Measurements from ENCODE around the gene INVS. TPM values are rescaled to one million over a fixed set of nuclear protein-coding genes. Genes with fewer than 3 reads are reported as not detected.

INVS gene
- total RNA-seq, 1 experiment from 2014 or later, result 21.1 TPM

DNA sequence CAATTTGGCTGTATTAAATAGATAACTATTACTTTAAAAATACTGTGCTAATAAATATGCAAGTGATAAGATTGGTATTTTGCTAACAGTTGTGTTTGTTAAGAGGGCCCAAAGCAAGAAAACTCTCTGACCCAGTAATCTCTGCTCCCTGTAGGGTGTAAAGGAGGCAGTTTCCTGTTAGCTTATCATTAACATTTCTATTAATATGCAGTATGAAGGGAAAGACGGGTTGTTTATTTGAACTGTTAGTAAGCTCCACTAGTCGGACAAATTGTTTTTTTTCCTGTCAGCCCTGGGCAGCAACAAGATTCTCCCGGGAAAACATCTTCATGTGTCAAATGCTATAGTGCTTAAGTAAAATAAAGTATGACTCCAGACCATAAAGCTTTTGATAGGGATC lies 35.9 kb upstream of the INVS start:
- no peak overlapping the region for H3K4me2 ChIP-seq (ENCODE audit: low read length)
- CTCF ChIA-PET, result no interaction called here
- BruUV-seq (replicated peaks), result no TSS peak

More for the DNA sequence above, 35.9 kb upstream of the INVS start:
- Histone ChIP-seq H4K20me1 (ENCODE audit: insufficient read depth) (no peaks in the 10 kb centered on the region; the same call in 1 of the 2 replicates), H3K9me3 (ENCODE audit: control insufficient read depth in 1 of 2, insufficient read depth in 1 of 2, low read depth in 1 of 2, low read length in 2 of 2) (no peaks in the 10 kb centered on the region), H2AFZ (ENCODE audit: low read depth, low read length, poor library complexity, severe bottlenecking) (no peak overlapping the region), H3K4me3 (replicated peaks in 1 of 2; ENCODE audit: low read depth in 1 of 2, low read length in 2 of 2) (no peak overlapping the region), H3K27me3 (ENCODE audit: insufficient read depth, low read length) (no peaks in the 10 kb centered on the region), H3K9me2 (ENCODE audit: insufficient read depth) (no peaks in the 10 kb centered on the region), H3K27ac (ENCODE audit: low read depth, low read length) (no peak overlapping the region), H3K36me3 (ENCODE audit: control insufficient read depth in 1 of 2, insufficient read depth in 2 of 2, low read length in 2 of 2) (no peaks in the 10 kb centered on the region), H3K79me2 (ENCODE audit: insufficient read depth, low read length) (peaks cover 11% of the 10 kb centered on the region; the same call in 1 of the 2 replicates), H3K9ac (ENCODE audit: low read length) (no peak overlapping the region), H3K4me1 (ENCODE audit: control insufficient read depth in 1 of 2, insufficient read depth in 2 of 2, low read length in 2 of 2) (no peaks in the 10 kb centered on the region)
- no peak for DNase-seq (ENCODE audit: low read depth, low spot score)
- ChIA-PET POLR2A (no interaction called here), RAD21 (ENCODE audit: low non-redundant PET in 1 of 2, low total read pairs in 2 of 2, uncharacterized antibody in 2 of 2, unreplicated experiment in 2 of 2) (no interaction called here)
- intact Hi-C loops (cut with micrococcal nuclease), result no loop called here
- ATAC-seq, result no peak
- no peak for TF ChIP-seq YY1 (IDR thresholded peaks at IDR 0.05; ENCODE audit: extremely low read depth, insufficient replicate concordance, low read depth, low read length)
- no peak for TF ChIP-seq EZH2phosphoT487 (IDR thresholded peaks at IDR 0.05; ENCODE audit: borderline replicate concordance)
- TF ChIP-seq JUND (IDR thresholded peaks at IDR 0.05), result no peak
- TF ChIP-seq EZH2 (IDR thresholded peaks at IDR 0.05), result no peak
- TF ChIP-seq, protein P1, sequence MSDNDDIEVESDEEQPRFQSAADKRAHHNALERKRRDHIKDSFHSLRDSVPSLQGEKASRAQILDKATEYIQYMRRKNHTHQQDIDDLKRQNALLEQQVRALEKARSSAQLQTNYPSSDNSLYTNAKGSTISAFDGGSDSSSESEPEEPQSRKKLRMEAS (IDR thresholded peaks at IDR 0.05), result no peak
- TF ChIP-seq POLR2AphosphoS5 (IDR thresholded peaks at IDR 0.05; ENCODE audit: low read depth, low read length), result no peak
- TF ChIP-seq, protein P2, sequence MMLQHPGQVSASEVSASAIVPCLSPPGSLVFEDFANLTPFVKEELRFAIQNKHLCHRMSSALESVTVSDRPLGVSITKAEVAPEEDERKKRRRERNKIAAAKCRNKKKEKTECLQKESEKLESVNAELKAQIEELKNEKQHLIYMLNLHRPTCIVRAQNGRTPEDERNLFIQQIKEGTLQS (IDR thresholded peaks at IDR 0.05), result no peak
- no peak for TF ChIP-seq POLR2A (IDR thresholded peaks at IDR 0.05; ENCODE audit: borderline replicate concordance, extremely low read depth, insufficient read depth, insufficient read length)
- TF ChIP-seq, protein P3, sequence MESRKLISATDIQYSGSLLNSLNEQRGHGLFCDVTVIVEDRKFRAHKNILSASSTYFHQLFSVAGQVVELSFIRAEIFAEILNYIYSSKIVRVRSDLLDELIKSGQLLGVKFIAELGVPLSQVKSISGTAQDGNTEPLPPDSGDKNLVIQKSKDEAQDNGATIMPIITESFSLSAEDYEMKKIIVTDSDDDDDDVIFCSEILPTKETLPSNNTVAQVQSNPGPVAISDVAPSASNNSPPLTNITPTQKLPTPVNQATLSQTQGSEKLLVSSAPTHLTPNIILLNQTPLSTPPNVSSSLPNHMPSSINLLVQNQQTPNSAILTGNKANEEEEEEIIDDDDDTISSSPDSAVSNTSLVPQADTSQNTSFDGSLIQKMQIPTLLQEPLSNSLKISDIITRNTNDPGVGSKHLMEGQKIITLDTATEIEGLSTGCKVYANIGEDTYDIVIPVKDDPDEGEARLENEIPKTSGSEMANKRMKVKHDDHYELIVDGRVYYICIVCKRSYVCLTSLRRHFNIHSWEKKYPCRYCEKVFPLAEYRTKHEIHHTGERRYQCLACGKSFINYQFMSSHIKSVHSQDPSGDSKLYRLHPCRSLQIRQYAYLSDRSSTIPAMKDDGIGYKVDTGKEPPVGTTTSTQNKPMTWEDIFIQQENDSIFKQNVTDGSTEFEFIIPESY (IDR thresholded peaks at IDR 0.05; ENCODE audit: extremely low read depth, insufficient replicate concordance, low read length), result no peak
- TF ChIP-seq, protein P4, sequence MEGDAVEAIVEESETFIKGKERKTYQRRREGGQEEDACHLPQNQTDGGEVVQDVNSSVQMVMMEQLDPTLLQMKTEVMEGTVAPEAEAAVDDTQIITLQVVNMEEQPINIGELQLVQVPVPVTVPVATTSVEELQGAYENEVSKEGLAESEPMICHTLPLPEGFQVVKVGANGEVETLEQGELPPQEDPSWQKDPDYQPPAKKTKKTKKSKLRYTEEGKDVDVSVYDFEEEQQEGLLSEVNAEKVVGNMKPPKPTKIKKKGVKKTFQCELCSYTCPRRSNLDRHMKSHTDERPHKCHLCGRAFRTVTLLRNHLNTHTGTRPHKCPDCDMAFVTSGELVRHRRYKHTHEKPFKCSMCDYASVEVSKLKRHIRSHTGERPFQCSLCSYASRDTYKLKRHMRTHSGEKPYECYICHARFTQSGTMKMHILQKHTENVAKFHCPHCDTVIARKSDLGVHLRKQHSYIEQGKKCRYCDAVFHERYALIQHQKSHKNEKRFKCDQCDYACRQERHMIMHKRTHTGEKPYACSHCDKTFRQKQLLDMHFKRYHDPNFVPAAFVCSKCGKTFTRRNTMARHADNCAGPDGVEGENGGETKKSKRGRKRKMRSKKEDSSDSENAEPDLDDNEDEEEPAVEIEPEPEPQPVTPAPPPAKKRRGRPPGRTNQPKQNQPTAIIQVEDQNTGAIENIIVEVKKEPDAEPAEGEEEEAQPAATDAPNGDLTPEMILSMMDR (IDR thresholded peaks at IDR 0.05 in 2 of 3, conservative IDR thresholded peaks at IDR 0.05 in 1 of 3; ENCODE audit: borderline replicate concordance in 1 of 3, insufficient read depth in 1 of 3, low read depth in 2 of 3, low read length in 2 of 3), result no peak
- no peak for TF ChIP-seq EGR1 (IDR thresholded peaks at IDR 0.05; ENCODE audit: low read depth)

Data from HCT116 (cell line).